Nephron (organoid): ENCODE data around the gene VTCN1.

Experiments used
- H3K27ac Mint-ChIP-seq, 3 experiments: 2 replicates each; pipeline ENCODE4 v1.8.0; 2020; ENCODE audit warnings: mixed read lengths in 3 of 3, mild to moderate bottlenecking in 2 of 3, moderate library complexity in 1 of 3
- H3K27me3 Mint-ChIP-seq: 2 replicates; pipeline ENCODE4 v1.8.0; 2021; ENCODE audit warnings: low read depth, mild to moderate bottlenecking, moderate library complexity, mixed read lengths
- H3K36me3 Mint-ChIP-seq: 2 replicates; pipeline ENCODE4 v1.8.0; 2020; ENCODE audit warnings: low read depth, mixed read lengths
- H3K4me1 Mint-ChIP-seq: 2 replicates; pipeline ENCODE4 v1.8.0; 2020; ENCODE audit warnings: mixed read lengths
- H3K4me3 Mint-ChIP-seq, 3 experiments: 2 replicates each; pipeline ENCODE4 v1.8.0; 2020; ENCODE audit warnings: mild to moderate bottlenecking in 3 of 3, mixed read lengths in 3 of 3, moderate library complexity in 2 of 3
- H3K9me3 Mint-ChIP-seq: 2 replicates; pipeline ENCODE4 v1.8.0; 2020; ENCODE audit warnings: mixed read lengths
- TF ChIP-seq, protein P1 (sequence below), 3 experiments: fragments of 200-600 bp; sonication (generic); IDR thresholded peaks; one replicate each; pipeline ENCODE4 v1.5.0; 2021; ENCODE audit warnings: antibody characterized with exemption in 3 of 3; ENCODE audit not compliant: unreplicated experiment in 3 of 3

Gene VTCN1

DNA sequence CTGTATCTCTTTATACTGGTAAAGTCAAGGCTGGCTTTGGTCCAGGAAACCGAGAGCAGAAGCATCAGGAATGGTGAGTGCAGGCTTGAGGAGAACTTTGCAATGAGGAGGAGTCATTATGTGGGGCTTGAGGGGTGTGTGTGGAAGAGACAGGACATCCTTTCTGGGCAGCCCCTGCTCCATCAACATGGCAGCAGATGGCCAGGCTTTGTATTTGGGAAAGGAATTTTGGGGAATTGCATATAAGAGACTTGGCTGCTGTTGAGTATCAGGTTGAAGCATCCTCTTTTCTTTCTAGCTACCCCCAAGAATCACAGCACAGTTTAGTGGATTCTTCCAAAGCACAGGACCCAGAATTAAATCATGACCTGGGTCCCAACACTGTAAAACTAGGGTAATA is 33.4 kb downstream of the VTCN1 start:
- TF ChIP-seq, protein P1, sequence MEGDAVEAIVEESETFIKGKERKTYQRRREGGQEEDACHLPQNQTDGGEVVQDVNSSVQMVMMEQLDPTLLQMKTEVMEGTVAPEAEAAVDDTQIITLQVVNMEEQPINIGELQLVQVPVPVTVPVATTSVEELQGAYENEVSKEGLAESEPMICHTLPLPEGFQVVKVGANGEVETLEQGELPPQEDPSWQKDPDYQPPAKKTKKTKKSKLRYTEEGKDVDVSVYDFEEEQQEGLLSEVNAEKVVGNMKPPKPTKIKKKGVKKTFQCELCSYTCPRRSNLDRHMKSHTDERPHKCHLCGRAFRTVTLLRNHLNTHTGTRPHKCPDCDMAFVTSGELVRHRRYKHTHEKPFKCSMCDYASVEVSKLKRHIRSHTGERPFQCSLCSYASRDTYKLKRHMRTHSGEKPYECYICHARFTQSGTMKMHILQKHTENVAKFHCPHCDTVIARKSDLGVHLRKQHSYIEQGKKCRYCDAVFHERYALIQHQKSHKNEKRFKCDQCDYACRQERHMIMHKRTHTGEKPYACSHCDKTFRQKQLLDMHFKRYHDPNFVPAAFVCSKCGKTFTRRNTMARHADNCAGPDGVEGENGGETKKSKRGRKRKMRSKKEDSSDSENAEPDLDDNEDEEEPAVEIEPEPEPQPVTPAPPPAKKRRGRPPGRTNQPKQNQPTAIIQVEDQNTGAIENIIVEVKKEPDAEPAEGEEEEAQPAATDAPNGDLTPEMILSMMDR (IDR thresholded peaks at IDR 0.05; ENCODE audit: unreplicated experiment in 3 of 3): no peak
- Mint-ChIP-seq H3K9me3 (no peaks in the 10 kb centered on the region), H3K27ac (no peak overlapping the region), H3K4me1 (peaks cover 36% of the 10 kb centered on the region), H3K27me3 (peaks cover 5% of the 10 kb centered on the region), H3K4me3 (no peak overlapping the region), H3K36me3 (no peaks in the 10 kb centered on the region)

DNA sequence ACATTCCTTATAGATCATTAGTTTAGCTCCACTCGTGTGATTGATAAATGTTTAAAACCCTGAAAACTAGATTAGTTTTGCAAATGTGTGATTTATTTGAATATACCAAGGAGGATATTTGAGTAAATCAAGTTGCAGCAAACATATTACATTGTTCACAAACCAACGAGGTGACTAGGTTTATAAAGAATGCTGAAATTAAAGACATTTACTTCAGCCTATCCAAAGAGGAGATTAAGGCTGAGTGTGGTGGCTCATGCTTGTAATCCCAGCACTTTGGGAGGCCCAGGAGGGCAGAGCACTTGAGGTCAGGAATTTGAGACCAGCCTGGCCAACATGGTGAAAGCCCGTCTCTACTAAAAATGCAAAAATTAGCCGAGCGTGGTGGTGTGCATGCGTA is 34.1 kb downstream of the VTCN1 start:
- no peak overlapping the region for H3K4me3 Mint-ChIP-seq
- H3K27me3 Mint-ChIP-seq: peaks cover 5% of the 10 kb centered on the region
- TF ChIP-seq, protein P1 (IDR thresholded peaks at IDR 0.05; ENCODE audit: unreplicated experiment in 3 of 3): no peak
- H3K27ac Mint-ChIP-seq: no peak overlapping the region
- peaks cover 36% of the 10 kb centered on the region for H3K4me1 Mint-ChIP-seq
- H3K9me3 Mint-ChIP-seq: no peaks in the 10 kb centered on the region
- no peaks in the 10 kb centered on the region for H3K36me3 Mint-ChIP-seq

DNA sequence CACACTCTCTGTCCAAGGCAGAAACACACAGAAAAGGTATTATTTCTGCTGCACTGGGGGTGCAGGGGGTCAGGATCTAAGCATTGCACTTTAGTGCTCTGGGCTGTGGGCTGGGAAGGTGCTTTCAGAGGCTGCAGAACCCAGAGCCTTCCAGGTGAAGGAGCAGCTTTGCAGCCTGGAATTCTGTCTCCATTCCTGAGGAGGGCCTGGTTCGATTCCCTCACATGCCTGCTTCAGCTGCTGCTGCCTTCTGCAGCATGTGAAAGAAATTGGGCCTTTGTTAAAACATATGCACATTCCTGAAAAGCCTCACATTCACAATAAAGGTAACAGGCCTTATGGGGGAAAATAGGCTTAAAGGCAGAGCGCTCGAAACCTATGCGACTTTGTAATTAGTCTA is 35.9 kb downstream of the VTCN1 start:
- no peak overlapping the region for H3K4me3 Mint-ChIP-seq
- no peaks in the 10 kb centered on the region for H3K36me3 Mint-ChIP-seq
- peaks cover 3% of the 10 kb centered on the region for H3K9me3 Mint-ChIP-seq
- H3K27me3 Mint-ChIP-seq: no peaks in the 10 kb centered on the region
- TF ChIP-seq, protein P1 (IDR thresholded peaks at IDR 0.05; ENCODE audit: unreplicated experiment in 3 of 3): no peak
- peaks cover 21% of the 10 kb centered on the region for H3K4me1 Mint-ChIP-seq
- H3K27ac Mint-ChIP-seq: no peak overlapping the region

DNA sequence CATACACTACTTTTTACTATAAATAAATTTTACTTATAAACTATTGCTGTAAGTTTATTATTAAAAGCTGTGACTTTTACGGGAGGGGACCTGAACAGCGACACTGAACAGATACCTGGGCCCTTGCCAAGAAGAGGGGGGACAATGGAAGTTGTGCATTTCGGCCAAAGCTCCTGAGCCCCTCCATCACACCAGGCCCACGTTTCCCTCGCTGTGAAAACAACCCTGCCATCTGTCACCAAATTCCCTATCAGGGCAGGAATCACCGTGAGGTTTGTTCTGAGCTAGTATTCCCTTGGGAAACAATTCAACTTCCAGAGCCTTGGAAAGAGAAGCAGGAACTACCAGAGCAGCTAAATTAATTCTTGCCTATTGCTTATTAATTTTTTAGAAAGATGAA is 37.0 kb downstream of the VTCN1 start:
- Mint-ChIP-seq H3K27ac (no peak overlapping the region), H3K36me3 (no peaks in the 10 kb centered on the region), H3K4me1 (peaks cover 9% of the 10 kb centered on the region), H3K4me3 (no peak overlapping the region), H3K27me3 (no peaks in the 10 kb centered on the region), H3K9me3 (peaks cover 3% of the 10 kb centered on the region)
- TF ChIP-seq, protein P1 (IDR thresholded peaks at IDR 0.05; ENCODE audit: unreplicated experiment in 3 of 3): no peak

DNA sequence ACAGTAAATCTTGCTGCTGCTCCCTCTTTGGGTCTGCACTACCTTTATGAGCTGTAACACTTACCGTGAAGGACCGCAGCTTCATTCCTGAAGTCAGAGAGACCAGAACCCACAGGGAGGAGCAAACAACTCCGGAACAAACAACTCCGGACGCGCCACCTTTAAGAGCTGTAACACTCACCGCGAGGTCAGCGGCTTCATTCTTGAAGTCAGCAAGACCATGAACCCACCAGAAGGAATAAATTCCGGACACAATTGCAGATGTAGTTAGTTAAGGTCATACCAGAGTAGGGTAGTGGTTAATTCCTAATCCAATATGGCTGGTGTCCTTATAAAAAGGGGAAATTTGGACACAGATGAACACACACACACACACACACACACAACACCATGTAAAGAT is 37.7 kb downstream of the VTCN1 start:
- Mint-ChIP-seq H3K4me3 (no peak overlapping the region), H3K9me3 (peaks cover 3% of the 10 kb centered on the region), H3K4me1 (peaks cover 7% of the 10 kb centered on the region), H3K36me3 (no peaks in the 10 kb centered on the region), H3K27me3 (no peaks in the 10 kb centered on the region), H3K27ac (peak overlapping the region in 1 of 3 experiments; percentile 83)
- TF ChIP-seq, protein P1 (IDR thresholded peaks at IDR 0.05; ENCODE audit: unreplicated experiment in 3 of 3): no peak

DNA sequence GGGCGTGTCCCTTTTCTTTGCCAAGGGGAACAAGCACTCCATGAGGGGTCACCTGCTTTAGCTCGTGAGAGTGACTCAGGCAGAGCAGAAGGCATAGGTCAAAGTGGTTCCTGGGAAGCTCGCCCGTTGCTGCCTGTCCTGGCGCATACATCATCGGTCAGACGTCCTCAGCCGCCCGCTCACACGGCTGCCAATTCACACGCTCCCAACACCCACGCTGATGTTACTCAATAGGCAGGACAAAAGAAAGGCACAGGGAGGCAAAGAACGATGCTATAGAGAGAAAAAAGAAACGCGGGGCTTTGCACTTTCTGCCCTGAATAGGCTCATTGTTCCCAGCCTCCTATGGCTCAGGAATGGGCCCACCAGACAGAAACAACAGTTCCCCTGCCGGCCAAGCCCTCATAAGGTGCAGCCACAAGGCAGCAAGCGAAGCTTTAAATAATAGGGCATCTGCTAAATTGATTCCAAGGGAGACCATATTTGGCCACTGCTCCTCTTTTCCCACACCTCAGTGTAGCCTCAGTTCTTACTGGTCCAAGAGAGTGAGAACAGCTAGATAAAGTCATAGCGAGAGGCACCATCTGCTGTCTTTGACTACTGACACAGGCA is 38.7 kb downstream of the VTCN1 start:
- Mint-ChIP-seq H3K27ac (peak overlapping the region in 1 of 3 experiments; percentile 63), H3K27me3 (no peaks in the 10 kb centered on the region)

More for the DNA sequence above, 38.7 kb downstream of the VTCN1 start:
- peaks cover 7% of the 10 kb centered on the region for H3K4me1 Mint-ChIP-seq
- H3K4me3 Mint-ChIP-seq: no peak overlapping the region
- TF ChIP-seq, protein P1 (IDR thresholded peaks at IDR 0.05; ENCODE audit: unreplicated experiment in 3 of 3): no peak
- peaks cover 3% of the 10 kb centered on the region for H3K9me3 Mint-ChIP-seq
- no peaks in the 10 kb centered on the region for H3K36me3 Mint-ChIP-seq
